ENCODE measurements around the gene IGF1R. TPM values are rescaled to one million over a fixed set of nuclear protein-coding genes. Genes with fewer than 3 reads are reported as not detected.

IGF1R gene
- total RNA-seq, 4 donors from 2014 or later: 51.5 to 146 (median 89.6) TPM

DNA sequence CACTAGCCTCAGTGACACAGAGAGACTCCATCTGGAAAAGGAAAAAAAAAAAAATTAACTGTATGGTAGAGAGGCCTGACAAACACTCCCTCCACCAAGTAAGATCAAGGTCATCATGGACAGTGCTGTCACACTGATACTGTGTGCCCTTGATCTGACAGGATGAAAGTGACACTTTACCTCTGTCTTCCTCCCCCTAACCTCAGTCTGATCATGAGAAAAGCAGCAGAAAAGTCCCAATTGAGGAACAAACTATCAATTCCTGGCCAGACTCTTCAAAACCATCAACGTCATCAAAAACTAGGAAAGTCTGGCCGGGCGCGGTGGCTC is 332.5 kb downstream of the IGF1R start:
- TF ChIP-seq CTCF (IDR thresholded peaks at IDR 0.05): no peak
- TF ChIP-seq POLR2A (IDR thresholded peaks at IDR 0.05): no peak
- no peak overlapping the region for H3K4me3 ChIP-seq (replicated peaks in 1 of 3)
- H3K9me3 ChIP-seq: no peaks in the 10 kb centered on the region
- peak overlapping the region in 2 of 3 donors; percentile 36 to 64 for H3K27ac ChIP-seq
- no peaks in the 10 kb centered on the region for H3K36me3 ChIP-seq
- 96 to 98% methylated on average over 4 of the region's 4 CpGs for WGBS, 2 donors
- H3K4me1 ChIP-seq: peaks cover 20 to 33% of the 10 kb centered on the region in 2 donors
- DNase-seq: no peak
- H3K27me3 ChIP-seq: no peaks in the 10 kb centered on the region
- intact Hi-C loops (cut with DNase I): no loop called here

- no peak overlapping the region for H3K4me3 ChIP-seq (replicated peaks in 1 of 3)
- WGBS, 2 donors: 68 to 74% methylated on average over 14 of the region's 14 CpGs
- intact Hi-C loops (cut with DNase I): no loop called here
- no peaks in the 10 kb centered on the region for H3K9me3 ChIP-seq
- no peaks in the 10 kb centered on the region for H3K27me3 ChIP-seq
- H3K36me3 ChIP-seq: no peaks in the 10 kb centered on the region
- peak; percentile 47 to 63 for DNase-seq
- peak overlapping the region; percentile 85 to 95 (median 89) for H3K27ac ChIP-seq
- H3K4me1 ChIP-seq: peaks cover 20 to 33% of the 10 kb centered on the region in 2 donors
- TF ChIP-seq POLR2A (IDR thresholded peaks at IDR 0.05): no peak
- no peak for TF ChIP-seq CTCF (IDR thresholded peaks at IDR 0.05)
These were observed 333.7 kb downstream of the IGF1R start for GRCh38 chr15:98981851-98982722.

DNA sequence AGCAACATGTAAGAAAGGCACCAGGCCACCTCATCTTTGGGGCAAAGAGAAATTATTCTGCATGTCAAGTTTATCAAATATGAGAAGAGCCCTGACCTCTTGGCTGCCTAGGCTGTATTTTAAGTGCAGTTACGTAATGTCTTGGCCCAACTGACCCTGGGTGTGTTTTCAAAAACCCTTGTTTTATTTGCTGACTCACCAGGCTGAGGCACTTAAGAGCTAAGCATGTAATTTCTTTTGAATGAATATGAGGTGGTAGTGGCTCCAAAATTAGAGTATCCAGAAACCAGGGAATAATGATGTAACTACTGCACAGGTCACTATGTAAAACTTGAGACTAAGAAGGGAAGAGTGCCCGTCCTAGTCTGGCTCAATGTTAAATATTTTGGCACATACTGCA is 335.0 kb downstream of the IGF1R start:
- peak; percentile 70 to 72 for DNase-seq
- intact Hi-C loops (cut with DNase I): no loop called here
- H3K9me3 ChIP-seq: no peaks in the 10 kb centered on the region
- 9 to 19% methylated on average over 2 of the region's 2 CpGs for WGBS, 2 donors
- peak overlapping the region; percentile 85 to 95 (median 89) for H3K27ac ChIP-seq
- no peaks in the 10 kb centered on the region for H3K36me3 ChIP-seq
- TF ChIP-seq POLR2A (IDR thresholded peaks at IDR 0.05) (no peak), CTCF (IDR thresholded peaks at IDR 0.05) (no peak)
- no peaks in the 10 kb centered on the region for H3K27me3 ChIP-seq
- H3K4me3 ChIP-seq (replicated peaks in 1 of 3): no peak overlapping the region
- peaks cover 20 to 33% of the 10 kb centered on the region in 2 donors for H3K4me1 ChIP-seq

- Histone ChIP-seq H3K9me3 (no peaks in the 10 kb centered on the region), H3K36me3 (no peaks in the 10 kb centered on the region), H3K4me1 (peaks cover 20 to 27% of the 10 kb centered on the region in 2 donors), H3K4me3 (replicated peaks in 1 of 3) (no peak overlapping the region), H3K27ac (no peak overlapping the region), H3K27me3 (no peaks in the 10 kb centered on the region)
- WGBS, 2 donors: 96 to 100% methylated on average over 1 of the region's 1 CpG
- no peak for DNase-seq
- TF ChIP-seq POLR2A (IDR thresholded peaks at IDR 0.05) (no peak), CTCF (IDR thresholded peaks at IDR 0.05) (no peak)
- intact Hi-C loops (cut with DNase I): no loop called here
These were observed 337.9 kb downstream of the IGF1R start for GRCh38 chr15:98986281-98986680.

DNA sequence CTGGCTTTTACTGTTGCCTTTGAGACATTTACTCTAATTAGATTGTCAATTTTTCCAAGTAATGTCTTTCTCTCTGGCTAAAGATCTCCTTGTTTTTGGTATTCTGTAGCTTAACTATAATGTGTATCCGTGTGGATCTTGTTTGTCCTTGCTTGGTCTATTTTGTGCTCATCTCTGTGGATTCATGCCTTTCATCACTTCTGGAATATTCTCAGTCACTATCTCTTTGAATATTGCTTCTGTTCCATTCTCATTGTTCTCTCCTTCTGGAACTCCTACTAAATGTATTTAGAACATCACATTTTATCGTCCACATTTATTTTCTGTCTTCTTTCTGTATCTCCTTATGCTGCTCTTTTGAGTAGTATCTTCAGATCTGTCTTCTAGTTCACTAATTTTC is 346.6 kb downstream of the IGF1R start:
- Histone ChIP-seq H3K27me3 (no peaks in the 10 kb centered on the region), H3K36me3 (no peaks in the 10 kb centered on the region), H3K4me3 (replicated peaks in 1 of 3) (no peak overlapping the region), H3K9me3 (no peaks in the 10 kb centered on the region), H3K27ac (no peak overlapping the region), H3K4me1 (no peaks in the 10 kb centered on the region)
- TF ChIP-seq CTCF (IDR thresholded peaks at IDR 0.05): no peak
- TF ChIP-seq POLR2A (IDR thresholded peaks at IDR 0.05): no peak
- 92 to 93% methylated on average over 2 of the region's 2 CpGs for WGBS, 2 donors
- no peak for DNase-seq
- intact Hi-C loops (cut with DNase I): no loop called here
